Cardiac muscle cell (in vitro differentiated cells and primary cell): Measurements from ENCODE around the gene SEMA5B. TPM values are rescaled to one million over a fixed set of nuclear protein-coding genes. Genes with fewer than 3 reads are reported as not detected.

ENCODE experiments used
- DNase-seq, 2 donors: peaks; one replicate each; pipeline versions ENCODE4 v3.0.0 to v3.0.0-alpha.2; 2010 to 2017; ENCODE audit warnings: low read depth in 1 of 2, low spot score in 1 of 2
- H3K27ac ChIP-seq: fragments of 200-600 bp; sonication (generic); 2 replicates; pipeline ENCODE4 v1.5.1; 2016
- H3K27me3 ChIP-seq: fragments of 200-600 bp; sonication (generic); 2 replicates; pipeline ENCODE4 v1.6.0; 2016; ENCODE audit warnings: control low read depth
- H3K36me3 ChIP-seq: fragments of 200-600 bp; sonication (generic); 2 replicates; pipeline ENCODE4 v1.5.1; 2016; ENCODE audit warnings: control low read depth
- H3K4me1 ChIP-seq: fragments of 200-600 bp; sonication (generic); 2 replicates; pipeline ENCODE4 v1.8.1; 2017; ENCODE audit warnings: low read depth, mild to moderate bottlenecking, mixed run types
- H3K4me3 ChIP-seq: fragments of 200-600 bp; sonication (generic); 2 replicates; pipeline ENCODE4 v1.5.1; 2016; ENCODE audit warnings: mild to moderate bottlenecking
- H3K9me3 ChIP-seq: fragments of 200-600 bp; sonication (generic); 2 replicates; pipeline ENCODE4 v1.5.1; 2017; ENCODE audit warnings: low read depth, mild to moderate bottlenecking, control low read depth
- polyA plus RNA-seq: library from polyadenylated mRNA; unstranded; fragments of >200 nt; fragmentation: Nextera tagmentation; extraction: Ambion mirVana; gene quantifications from 2 replicates; pipeline ENCODE4 v1.2.1, GENCODE V29; 2016
- total RNA-seq: library from RNA; depleted of rRNA; stranded (reverse); fragments of >200 nt; gene quantifications from 2 replicates; pipeline ENCODE4 v1.2.3, GENCODE V29; 2016
- TF ChIP-seq, protein P1 (sequence below): IDR thresholded peaks from 2 replicates; pipeline ENCODE4 v1.5.1; 2012; ENCODE audit warnings: low read depth, mild to moderate bottlenecking, low read length

Gene SEMA5B
- total and polyA plus RNA-seq, 2 experiments from 2014 or later = 2.3 to 4.4 TPM

DNA sequence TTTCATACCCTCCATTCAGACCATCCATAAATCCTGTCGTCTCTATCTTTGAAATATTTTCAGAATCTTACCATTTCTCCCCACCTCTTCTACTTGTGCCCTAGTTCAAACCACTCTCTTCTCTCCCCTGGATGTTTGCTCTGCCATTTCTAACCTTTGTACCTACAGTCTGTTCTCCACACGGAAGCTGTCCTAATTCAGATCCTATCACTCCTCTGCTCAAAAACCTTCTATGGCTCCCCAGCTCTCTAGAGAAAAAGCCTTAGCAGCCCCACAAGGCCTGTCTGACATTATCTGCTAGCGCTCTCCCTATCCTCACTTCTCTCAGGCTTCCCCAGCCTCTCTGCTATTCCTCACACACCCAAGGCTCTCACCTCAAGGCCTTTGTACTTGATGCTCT, 4.5 kb upstream of the SEMA5B start:
- TF ChIP-seq, protein P1, sequence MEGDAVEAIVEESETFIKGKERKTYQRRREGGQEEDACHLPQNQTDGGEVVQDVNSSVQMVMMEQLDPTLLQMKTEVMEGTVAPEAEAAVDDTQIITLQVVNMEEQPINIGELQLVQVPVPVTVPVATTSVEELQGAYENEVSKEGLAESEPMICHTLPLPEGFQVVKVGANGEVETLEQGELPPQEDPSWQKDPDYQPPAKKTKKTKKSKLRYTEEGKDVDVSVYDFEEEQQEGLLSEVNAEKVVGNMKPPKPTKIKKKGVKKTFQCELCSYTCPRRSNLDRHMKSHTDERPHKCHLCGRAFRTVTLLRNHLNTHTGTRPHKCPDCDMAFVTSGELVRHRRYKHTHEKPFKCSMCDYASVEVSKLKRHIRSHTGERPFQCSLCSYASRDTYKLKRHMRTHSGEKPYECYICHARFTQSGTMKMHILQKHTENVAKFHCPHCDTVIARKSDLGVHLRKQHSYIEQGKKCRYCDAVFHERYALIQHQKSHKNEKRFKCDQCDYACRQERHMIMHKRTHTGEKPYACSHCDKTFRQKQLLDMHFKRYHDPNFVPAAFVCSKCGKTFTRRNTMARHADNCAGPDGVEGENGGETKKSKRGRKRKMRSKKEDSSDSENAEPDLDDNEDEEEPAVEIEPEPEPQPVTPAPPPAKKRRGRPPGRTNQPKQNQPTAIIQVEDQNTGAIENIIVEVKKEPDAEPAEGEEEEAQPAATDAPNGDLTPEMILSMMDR = no peak
- H3K4me3 ChIP-seq = no peak overlapping the region
- no peak overlapping the region for H3K27ac ChIP-seq
- DNase-seq = no peak
- peaks cover 7% of the 10 kb centered on the region for H3K4me1 ChIP-seq
- H3K9me3 ChIP-seq = no peaks in the 10 kb centered on the region
- H3K36me3 ChIP-seq = no peaks in the 10 kb centered on the region
- H3K27me3 ChIP-seq = peaks cover 17% of the 10 kb centered on the region

DNA sequence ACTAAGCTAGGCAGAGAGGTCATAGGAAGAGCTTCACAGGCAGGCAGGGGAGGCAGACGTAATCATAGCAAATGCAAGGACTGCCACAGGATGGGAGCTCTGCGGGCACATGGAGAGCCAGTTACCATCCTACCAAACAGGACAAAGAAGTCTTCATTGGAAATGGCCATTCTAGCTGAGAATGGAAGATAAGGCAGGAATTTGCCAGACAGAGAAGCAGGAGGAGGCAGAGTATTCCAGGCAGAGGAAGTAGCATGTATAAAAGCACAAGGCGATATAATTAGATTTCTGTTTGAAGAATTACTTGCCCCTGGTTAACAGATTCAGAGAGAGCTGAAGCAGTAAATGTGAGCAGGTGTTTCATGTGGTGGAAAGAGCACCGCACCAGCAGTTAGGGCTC, 3.5 kb upstream of the SEMA5B start:
- Histone ChIP-seq H3K4me1 (peaks cover 7% of the 10 kb centered on the region), H3K36me3 (no peaks in the 10 kb centered on the region), H3K4me3 (no peak overlapping the region), H3K27me3 (peaks cover 27% of the 10 kb centered on the region), H3K9me3 (no peaks in the 10 kb centered on the region), H3K27ac (no peak overlapping the region)
- TF ChIP-seq, protein P1 = no peak
- DNase-seq = no peak

DNA sequence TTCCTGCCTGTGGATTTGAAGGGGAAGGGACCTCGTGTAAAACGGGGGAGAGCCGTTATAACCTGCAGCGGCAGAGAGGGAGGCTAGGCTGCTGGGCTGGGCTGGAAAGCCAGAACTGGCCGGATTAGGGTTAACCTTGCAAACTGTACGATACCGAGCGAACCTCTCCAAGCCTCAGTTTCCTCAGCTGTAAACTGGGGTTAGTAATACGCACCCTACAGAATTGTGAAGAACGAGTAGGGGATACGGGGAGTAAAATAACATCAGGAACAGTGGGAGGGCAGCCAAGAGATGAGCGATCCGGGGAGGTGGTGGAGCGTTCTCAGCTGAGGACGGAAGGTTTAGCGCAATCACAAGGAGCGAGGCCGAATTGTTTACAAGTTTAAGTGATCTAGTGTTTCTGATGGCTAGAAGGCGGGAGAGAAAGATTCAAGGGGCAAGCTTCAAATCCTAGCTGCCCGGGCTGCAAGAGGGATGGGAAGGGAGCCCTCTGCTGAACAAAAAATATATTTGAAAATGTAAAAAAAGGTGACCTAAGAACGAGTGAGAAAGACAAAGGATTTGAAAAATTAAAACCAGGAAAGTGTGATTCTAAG, 768 bp upstream of the SEMA5B start:
- no peaks in the 10 kb centered on the region for H3K36me3 ChIP-seq
- peak overlapping the region; percentile 44 for H3K4me3 ChIP-seq
- H3K27ac ChIP-seq = no peak overlapping the region
- H3K27me3 ChIP-seq = peaks cover 37% of the 10 kb centered on the region
- peak; percentile 66 to 86 for DNase-seq
- H3K9me3 ChIP-seq = no peaks in the 10 kb centered on the region
- TF ChIP-seq, protein P1 = peak; percentile 55
- peaks cover 7% of the 10 kb centered on the region for H3K4me1 ChIP-seq

DNA sequence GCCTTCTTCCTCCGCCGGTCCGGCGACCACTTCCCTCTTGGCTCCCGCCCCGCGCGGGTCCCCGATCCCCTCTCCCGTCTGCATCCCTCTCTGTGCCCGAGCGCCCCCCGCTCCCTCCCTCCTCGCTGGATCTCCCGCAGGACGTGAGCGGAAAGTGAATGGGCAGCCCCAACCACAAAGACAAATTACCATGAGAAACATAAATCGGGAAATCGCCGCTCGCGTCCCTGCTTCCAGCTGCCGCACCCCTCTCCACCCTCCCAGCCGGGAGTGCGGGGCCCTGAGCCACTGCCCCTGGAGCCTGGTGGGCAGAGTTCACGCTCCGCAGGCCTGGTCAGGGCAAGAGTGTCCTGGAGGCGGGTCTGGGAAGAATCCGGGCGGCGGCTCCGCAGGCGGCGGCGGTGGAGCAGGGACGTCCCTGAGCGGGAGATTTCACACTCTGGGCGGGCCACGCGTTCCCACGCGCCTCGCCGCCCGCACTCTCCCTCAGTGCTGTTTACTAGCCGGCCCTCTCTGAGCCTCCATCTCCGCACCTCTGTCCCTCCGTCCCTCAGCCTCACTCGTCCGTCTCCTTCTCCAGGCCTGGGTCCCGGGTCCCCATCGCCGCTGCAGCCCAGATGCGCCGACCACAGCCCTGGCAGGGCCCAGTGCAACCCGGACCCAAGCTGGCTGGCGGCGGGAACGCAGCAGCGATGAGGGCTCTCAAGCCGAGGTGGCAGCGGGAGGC, 835 bp downstream of the SEMA5B start:
- no peak overlapping the region for H3K27ac ChIP-seq

DNA sequence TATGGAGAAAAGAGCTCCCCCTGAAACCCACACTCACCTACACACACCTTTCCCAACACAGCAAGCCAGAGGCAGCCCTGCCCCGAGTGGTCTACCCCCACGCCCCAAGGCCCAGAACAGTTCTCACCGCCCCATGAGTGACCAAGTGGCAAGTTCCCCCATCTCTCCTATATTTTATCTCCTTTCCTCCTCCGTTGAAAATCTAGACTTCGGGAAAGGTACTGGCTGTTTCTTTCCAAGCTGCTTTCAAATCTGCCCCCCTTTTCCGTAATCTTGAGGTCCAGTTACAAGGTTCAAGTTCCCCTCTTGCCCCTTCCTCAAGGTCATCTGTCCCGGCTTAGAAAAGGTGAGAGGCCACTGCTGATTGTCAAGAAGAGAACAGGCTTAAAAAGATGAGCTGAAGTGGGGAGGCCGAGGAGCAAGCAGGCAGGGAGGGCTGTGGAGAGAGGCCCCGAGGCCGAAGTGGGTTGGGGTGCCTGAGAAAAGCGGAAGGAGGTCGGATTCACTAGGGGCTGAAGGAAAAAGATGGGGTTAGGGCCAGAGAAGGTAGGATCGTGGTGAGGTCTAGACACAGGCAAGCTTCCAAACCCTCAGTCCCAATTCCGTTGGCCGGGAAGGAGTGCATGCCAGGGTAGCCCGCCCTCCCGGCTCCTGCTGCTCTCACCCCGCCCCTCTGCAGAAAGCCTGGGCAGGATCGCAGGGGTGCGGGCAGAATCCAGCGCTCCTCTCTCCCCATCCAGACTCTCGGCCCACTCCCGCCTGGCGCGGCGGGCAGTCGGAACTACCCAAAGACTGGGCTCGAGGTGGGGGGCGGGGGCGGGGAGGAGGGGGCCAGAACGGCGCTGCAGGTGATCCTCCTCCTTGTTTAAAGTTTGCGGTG, 1.7 kb downstream of the SEMA5B start:
- DNase-seq = peak; percentile 26 to 52
- Histone ChIP-seq H3K36me3 (no peaks in the 10 kb centered on the region), H3K9me3 (no peaks in the 10 kb centered on the region), H3K4me3 (peak overlapping the region; percentile 44), H3K27ac (no peak overlapping the region), H3K27me3 (peaks cover 37% of the 10 kb centered on the region), H3K4me1 (no peaks in the 10 kb centered on the region)
- TF ChIP-seq, protein P1 = no peak

More for the DNA sequence above, 835 bp downstream of the SEMA5B start:
- TF ChIP-seq, protein P1 = no peak
- peaks cover 37% of the 10 kb centered on the region for H3K27me3 ChIP-seq
- H3K9me3 ChIP-seq = no peaks in the 10 kb centered on the region
- H3K36me3 ChIP-seq = no peaks in the 10 kb centered on the region
- DNase-seq = peak in 1 of 2 donors; percentile 52
- H3K4me1 ChIP-seq = peaks cover 7% of the 10 kb centered on the region
- H3K4me3 ChIP-seq = peak overlapping the region; percentile 44
